Epidermal melanocyte (primary cell): ENCODE data around the gene PRDM16.

Source experiments
- DNase-seq: peaks from one replicate; pipeline ENCODE4 v3.0.0; 2011; ENCODE audit warnings: low spot score; ENCODE audit not compliant: insufficient read length

Gene PRDM16

DNA sequence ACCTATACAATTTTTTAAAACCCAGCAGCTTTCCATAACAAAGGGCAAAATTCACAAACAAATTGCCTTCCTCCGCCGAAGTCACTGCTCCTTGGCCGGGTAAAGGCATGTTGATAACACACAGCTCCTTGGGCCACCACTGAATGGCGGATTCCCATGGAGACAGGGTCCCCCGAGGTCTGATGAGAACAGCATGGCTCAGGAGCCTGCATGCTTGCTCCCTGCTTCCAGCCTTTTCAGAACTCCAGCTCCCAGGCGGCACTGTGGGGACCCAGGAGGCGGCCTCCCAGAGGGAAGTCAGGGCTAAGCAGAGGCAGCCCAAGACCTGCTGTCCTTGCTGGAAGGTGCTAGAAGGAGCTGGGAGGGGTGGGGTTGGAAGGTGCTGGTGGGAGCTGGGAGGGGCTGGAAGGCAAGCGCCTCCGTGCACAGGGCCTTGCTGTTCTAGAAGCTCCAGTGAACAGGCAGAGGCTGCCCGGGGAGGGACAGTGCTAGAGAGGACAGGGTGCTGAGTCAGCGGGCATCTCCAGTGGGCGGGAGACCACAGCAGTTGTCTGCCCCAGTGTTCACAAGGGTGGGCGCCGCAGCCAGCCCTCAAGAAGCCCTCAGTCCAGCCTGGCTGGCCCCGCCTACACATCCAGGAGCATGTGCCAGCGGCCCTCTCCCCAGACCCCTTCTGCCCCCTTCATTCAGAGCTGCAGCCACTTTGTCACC, 35.1 kb downstream of the PRDM16 start:
- no peak for DNase-seq

DNA sequence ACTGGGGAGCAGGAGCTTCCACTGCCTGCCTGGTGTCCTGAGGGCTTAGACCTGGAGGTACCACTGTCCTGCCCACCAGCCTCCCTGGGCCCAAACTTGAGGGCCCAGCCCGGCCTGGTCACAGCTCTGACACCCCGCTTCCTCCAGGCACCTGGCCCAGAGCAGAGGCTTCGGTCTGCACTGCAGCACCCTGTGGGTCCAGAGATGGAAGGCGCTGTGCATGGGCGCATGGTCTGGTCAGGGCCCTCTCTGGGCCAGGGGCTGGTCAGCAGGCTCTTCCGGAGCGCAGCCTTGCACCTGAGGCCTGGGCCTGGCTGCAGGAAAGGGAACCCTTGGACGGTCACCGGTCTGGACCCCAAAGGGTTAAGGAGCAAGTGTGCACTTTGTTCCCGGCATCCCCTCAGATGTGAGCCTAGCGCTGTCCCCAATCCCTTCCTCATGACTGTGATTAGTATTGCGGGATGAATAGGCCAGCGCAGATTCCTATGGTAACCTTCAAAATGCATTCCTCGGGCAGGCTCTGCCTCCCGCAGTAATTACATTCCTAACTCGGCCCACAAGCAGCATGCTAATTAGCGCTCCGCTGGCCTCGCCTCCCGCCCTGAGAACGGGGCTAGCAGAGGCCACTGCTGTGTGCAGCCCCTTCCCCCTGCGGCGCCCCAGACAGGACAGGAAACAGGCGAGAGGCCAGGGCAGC, 36.3 kb downstream of the PRDM16 start:
- no peak for DNase-seq

- DNase-seq: no peak
Measured at GRCh38 chr1:3106216-3106615, 37.2 kb downstream of the PRDM16 start.

GRCh38 chr1:3107201-3107600, 38.2 kb downstream of the PRDM16 start:
- DNase-seq: no peak

- DNase-seq: no peak
Measured at GRCh38 chr1:3109355-3109754, 40.4 kb downstream of the PRDM16 start.

DNA sequence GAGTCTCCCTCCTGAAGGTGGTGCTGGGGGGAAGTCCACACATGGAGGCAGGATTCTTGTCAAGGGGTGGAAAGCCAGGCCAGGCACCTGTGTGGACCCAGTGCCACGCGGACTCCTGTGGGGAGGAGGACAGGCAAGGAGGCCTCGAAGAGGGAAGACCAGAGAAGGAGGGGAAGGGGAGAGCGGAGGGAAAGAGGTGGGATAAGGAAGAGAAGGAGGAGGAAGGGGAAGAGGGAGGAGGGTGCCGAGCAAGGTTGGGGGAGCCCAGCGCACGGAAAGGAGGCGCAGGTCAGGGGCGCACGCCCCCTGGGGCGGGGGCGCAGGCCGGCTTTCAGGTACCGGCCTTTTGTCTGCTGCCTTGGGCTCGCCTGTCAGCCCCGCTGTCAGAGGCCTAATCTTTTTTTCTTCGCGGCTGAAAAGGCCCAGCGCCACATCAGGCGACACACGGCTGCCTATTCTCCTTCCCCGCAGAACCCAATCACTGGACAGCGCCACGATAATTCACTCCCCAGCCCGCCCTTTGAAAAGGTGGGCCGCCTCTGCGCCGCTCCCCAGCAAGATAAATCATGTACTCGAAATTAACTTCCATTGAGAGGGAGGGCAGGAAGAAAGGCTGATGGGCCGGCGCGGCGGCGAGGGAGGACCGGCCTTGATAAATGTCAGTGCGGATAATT, 42.5 kb downstream of the PRDM16 start:
- no peak for DNase-seq

GRCh38 chr1:3112526-3112925, 43.5 kb downstream of the PRDM16 start:
- no peak for DNase-seq

DNA sequence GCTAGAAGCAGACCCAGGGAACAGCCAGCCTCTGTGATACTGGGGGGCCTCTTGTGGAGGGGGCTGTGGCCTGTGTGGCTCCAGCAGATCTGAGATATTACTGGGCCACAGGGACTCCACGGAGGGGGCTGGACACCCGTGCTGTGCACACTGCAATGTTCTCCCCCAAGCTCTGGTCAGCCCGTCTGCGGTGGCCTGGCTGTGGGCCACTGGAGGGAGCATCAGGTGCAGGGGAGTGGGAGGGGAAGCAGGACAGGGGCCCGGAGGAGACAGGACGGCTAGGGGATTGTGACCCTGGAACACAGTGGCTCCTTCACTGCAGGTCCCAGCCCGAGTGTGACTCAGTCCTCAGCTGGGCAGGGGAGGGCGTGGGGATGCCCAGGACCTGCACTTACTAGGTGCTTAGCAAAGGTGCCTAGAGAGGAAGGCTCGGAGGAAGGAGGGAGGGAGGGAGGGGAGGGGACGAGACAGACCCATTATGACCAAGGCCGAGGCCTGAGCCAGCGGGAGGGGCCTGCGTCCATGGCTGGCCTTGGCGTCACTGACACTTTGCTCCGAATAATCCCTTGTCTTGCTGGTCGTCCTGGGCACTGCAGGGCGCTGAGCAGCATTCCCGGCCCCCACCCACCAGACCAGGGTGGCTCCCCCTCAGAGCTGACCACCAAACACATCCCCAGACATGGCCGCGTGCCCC, 44.2 kb downstream of the PRDM16 start:
- DNase-seq: no peak

- no peak for DNase-seq
Measured at GRCh38 chr1:3113741-3114056, 44.7 kb downstream of the PRDM16 start.

DNA sequence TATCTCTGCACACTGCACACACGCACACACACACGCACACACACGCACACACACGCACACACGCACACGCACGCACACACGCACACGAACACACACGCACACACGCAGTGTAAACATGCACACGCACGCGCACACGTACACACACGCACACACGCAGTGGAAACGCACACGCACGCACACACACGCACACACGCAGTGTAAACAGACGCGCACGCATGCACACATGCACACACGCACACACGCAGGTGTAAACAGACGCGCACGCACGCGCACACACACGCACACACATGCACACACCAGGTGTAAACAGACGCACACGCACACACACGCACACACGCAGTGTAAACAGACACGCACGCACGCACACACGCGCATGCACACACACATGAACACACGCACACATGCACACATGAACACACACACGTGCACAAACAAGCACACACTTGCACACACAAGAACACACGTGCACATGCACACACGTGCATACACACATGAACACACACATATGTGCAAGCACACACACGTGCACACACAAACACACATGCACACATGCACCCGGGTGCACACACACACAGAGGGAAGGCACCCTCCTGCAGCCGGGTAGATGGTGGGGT, 45.2 kb downstream of the PRDM16 start:
- DNase-seq: no peak

- no peak for DNase-seq
Measured at GRCh38 chr1:3114846-3115245, 45.8 kb downstream of the PRDM16 start.

- no peak for DNase-seq
Measured at GRCh38 chr1:3115275-3116149, 46.5 kb downstream of the PRDM16 start.

GRCh38 chr1:3116150-3116510, 47.1 kb downstream of the PRDM16 start:
- no peak for DNase-seq

DNA sequence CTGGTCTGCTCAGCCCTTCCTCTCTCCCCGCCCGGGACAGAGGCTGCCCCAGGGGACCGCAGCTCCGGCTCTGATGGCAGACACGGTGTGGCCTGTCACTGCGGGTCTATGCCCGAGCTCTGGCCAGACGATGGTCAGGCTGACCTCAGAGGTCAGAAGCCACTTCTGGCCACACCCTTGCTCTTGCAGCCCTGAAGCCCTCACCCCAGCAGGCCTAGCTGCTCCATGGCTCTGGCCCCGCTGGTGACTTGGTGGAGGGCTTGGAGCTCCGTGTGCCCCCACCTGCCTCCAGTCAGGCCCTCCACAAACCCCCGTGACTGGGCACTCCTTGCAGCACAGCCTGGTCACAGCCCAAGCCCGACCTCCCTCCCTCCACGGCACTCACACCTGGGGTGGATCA, 47.6 kb downstream of the PRDM16 start:
- no peak for DNase-seq

DNA sequence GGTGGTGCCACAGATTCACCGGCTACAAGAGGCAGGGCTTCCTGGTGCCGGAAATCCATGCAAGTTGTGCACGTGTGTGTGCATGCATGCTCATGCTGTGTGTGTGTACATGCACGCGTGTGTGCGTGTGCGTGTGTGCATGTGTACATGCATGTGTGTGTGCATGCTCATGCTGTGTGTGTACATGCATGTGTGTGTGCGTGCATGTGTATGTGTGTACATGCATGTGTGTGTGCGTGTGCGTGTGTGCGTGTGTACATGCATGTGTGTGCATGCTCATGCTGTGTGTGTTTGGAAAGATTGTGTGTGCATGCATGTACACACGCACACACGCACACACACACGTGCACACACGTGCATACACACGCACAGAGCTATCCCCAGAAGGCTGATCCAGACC, 48.9 kb downstream of the PRDM16 start:
- no peak for DNase-seq

GRCh38 chr1:3119061-3119460, 50.1 kb downstream of the PRDM16 start:
- no peak for DNase-seq

GRCh38 chr1:3119725-3120124, 50.7 kb downstream of the PRDM16 start:
- DNase-seq: no peak

DNA sequence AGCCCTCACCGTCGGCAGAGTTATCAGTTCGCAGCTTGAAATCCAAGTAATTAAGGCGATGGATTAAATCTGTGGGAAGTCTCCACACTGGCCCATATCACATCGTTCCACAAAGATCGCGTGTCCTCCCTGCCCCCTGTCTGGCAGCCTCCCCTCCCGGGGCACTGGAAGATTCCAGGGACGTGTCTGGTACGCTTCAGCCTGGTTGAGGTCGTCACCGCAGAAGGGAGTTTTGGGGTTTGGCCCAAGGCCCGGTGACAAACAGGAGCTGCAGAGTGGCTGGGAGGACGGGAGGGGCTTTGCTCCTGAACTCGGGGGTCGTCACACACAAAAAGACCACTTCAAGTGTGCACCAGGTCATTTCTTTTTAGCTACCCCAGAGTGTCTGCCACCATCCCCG, 51.1 kb downstream of the PRDM16 start:
- DNase-seq: no peak

DNA sequence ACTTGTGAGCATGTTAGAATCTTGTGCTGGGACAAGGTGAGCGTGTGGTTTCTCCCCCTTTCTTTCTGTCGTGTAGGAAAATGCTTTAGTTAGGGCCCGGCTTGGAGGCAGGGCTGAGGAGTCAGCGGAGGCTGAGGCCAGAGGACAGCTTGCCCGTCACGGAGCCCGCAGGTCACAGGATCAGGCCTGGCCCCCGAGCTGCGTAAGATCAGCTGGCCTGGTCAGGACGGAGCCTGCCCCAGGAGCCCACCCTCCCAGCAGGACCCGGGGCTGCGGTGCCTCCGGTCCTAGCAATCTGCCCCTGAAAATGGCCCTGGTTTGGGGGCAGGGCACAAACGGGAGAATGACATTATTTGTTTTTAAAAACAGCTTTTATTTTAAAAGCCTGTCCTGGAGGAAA, 52.0 kb downstream of the PRDM16 start:
- DNase-seq: no peak

- DNase-seq: no peak
Measured at GRCh38 chr1:3121401-3122210, 52.6 kb downstream of the PRDM16 start.
